ENCODE results near the gene ZNF438. TPM values are rescaled to one million over a fixed set of nuclear protein-coding genes. Genes with fewer than 3 reads are reported as not detected.
"Not testable (repeated sequence)": the region's sequence is repeated elsewhere in the genome, so short reads cannot be mapped to it uniquely, and the experiment has no call there.

Gene ZNF438
- total RNA-seq, 1 experiment from 2014 or later = 0.26 TPM

- DNase-seq = no peak
- no peaks in the 10 kb centered on the region for H3K36me3 ChIP-seq (ENCODE audit: insufficient read depth, low read length)
- H3K4me1 ChIP-seq (ENCODE audit: low read length) = no peaks in the 10 kb centered on the region
- H4K20me1 ChIP-seq (ENCODE audit: insufficient read depth, low read depth, low read length) = no peaks in the 10 kb centered on the region
- no peak overlapping the region for H3K4me2 ChIP-seq (ENCODE audit: low read depth, low read length, poor library complexity, severe bottlenecking)
- H3K9me2 ChIP-seq (replicated peaks; ENCODE audit: insufficient read depth, low read length) = no peaks in the 10 kb centered on the region
- no peak overlapping the region for H2AFZ ChIP-seq (ENCODE audit: low read length)
- no peaks in the 10 kb centered on the region for H3K9me3 ChIP-seq (ENCODE audit: low read length)
- H3K4me3 ChIP-seq (ENCODE audit: low read length) = no peak overlapping the region
- H3K9ac ChIP-seq (ENCODE audit: low read length) = no peak overlapping the region
- H3K79me2 ChIP-seq (ENCODE audit: low read length) = no peaks in the 10 kb centered on the region
- no peaks in the 10 kb centered on the region for H3K27me3 ChIP-seq (ENCODE audit: low read length)
- no peak overlapping the region for H3K27ac ChIP-seq (ENCODE audit: low read length)
Observed at GRCh38 chr10:30985512-30985911, 46.2 kb downstream of the ZNF438 start.

DNA sequence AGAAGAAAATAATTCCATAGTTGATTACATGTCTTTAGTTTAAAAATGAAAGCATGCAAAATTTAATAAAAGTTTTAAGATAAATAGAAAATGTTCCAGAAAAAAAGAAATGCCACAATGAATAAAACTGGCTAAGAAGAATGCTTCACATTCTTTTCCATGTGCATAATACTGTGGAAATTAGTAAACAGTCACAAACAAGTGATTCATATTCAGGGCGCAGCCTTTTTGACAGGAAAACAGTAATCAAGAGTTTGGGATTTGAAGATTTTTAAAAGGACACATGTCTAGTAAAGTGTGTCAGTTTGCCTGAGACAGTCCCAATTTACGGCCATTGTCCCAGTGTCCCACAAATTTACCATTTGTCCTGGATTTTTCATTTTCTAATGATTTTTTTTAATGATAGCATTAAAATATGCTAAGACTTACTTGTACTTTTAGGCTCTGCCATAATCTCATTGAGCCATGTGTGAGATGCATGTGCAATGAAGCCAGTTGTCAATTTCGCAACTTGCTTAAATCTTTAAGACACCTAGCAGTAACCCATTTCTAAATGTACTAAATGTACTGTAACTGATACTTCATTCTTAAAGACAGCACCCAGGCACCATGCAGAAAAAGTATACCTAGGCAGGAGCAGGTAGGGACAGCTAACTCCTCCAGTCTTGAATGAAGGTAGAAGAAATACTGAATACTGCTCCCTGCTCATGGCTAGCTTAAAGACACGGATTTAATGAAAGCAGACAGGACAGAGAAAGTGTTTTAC, 46.9 kb downstream of the ZNF438 start:
- no peak overlapping the region for H3K9ac ChIP-seq (ENCODE audit: low read length)
- H3K9me3 ChIP-seq (ENCODE audit: low read length) = no peaks in the 10 kb centered on the region
- H3K79me2 ChIP-seq (ENCODE audit: low read length) = no peaks in the 10 kb centered on the region
- no peaks in the 10 kb centered on the region for H4K20me1 ChIP-seq (ENCODE audit: insufficient read depth, low read depth, low read length)
- H3K36me3 ChIP-seq (ENCODE audit: insufficient read depth, low read length) = no peaks in the 10 kb centered on the region
- H3K4me3 ChIP-seq (ENCODE audit: low read length) = no peak overlapping the region
- H3K4me1 ChIP-seq (ENCODE audit: low read length) = no peaks in the 10 kb centered on the region
- H3K27ac ChIP-seq (ENCODE audit: low read length) = no peak overlapping the region
- no peak overlapping the region for H3K4me2 ChIP-seq (ENCODE audit: low read depth, low read length, poor library complexity, severe bottlenecking)
- no peaks in the 10 kb centered on the region for H3K9me2 ChIP-seq (replicated peaks; ENCODE audit: insufficient read depth, low read length)
- H2AFZ ChIP-seq (ENCODE audit: low read length) = no peak overlapping the region
- DNase-seq = no peak
- H3K27me3 ChIP-seq (ENCODE audit: low read length) = no peaks in the 10 kb centered on the region

DNA sequence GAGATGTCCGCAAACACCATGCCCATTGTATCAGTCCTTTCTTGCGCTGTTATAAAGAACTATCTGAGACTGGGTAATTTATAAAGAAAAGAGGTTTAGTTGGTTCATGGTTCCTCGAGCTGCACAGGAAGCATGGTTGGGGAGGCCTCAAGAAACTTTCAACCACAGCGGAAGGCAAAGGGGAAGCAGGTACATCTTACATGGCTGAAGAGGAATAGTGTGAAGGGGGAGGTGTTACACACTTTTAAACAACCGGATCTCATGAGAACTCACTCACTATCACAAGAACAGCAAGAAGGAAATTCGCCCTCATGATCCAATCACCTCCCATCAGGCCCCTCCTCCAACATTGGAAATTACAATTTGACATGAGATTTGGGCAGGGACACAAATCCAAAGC, 48.5 kb downstream of the ZNF438 start:
- H3K9me3 ChIP-seq (ENCODE audit: low read length); H2AFZ ChIP-seq (ENCODE audit: low read length); H3K4me3 ChIP-seq (ENCODE audit: low read length); H3K9me2 ChIP-seq (replicated peaks; ENCODE audit: insufficient read depth, low read length); H4K20me1 ChIP-seq (ENCODE audit: insufficient read depth, low read depth, low read length); H3K36me3 ChIP-seq (ENCODE audit: insufficient read depth, low read length); H3K27me3 ChIP-seq (ENCODE audit: low read length); H3K79me2 ChIP-seq (ENCODE audit: low read length); DNase-seq; H3K4me2 ChIP-seq (ENCODE audit: low read depth, low read length, poor library complexity, severe bottlenecking); H3K9ac ChIP-seq (ENCODE audit: low read length); H3K4me1 ChIP-seq (ENCODE audit: low read length); H3K27ac ChIP-seq (ENCODE audit: low read length): not testable (repeated sequence)

- H3K9ac ChIP-seq (ENCODE audit: low read length) = no peak overlapping the region
- no peak for DNase-seq
- H3K27me3 ChIP-seq (ENCODE audit: low read length) = no peaks in the 10 kb centered on the region
- no peak overlapping the region for H3K4me2 ChIP-seq (ENCODE audit: low read depth, low read length, poor library complexity, severe bottlenecking)
- no peaks in the 10 kb centered on the region for H3K36me3 ChIP-seq (ENCODE audit: insufficient read depth, low read length)
- H2AFZ ChIP-seq (ENCODE audit: low read length) = no peak overlapping the region
- H4K20me1 ChIP-seq (ENCODE audit: insufficient read depth, low read depth, low read length) = no peaks in the 10 kb centered on the region
- no peaks in the 10 kb centered on the region for H3K79me2 ChIP-seq (ENCODE audit: low read length)
- H3K9me3 ChIP-seq (ENCODE audit: low read length) = no peaks in the 10 kb centered on the region
- H3K9me2 ChIP-seq (replicated peaks; ENCODE audit: insufficient read depth, low read length) = no peaks in the 10 kb centered on the region
- no peaks in the 10 kb centered on the region for H3K4me1 ChIP-seq (ENCODE audit: low read length)
- no peak overlapping the region for H3K27ac ChIP-seq (ENCODE audit: low read length)
- no peak overlapping the region for H3K4me3 ChIP-seq (ENCODE audit: low read length)
Observed at GRCh38 chr10:30980951-30981616, 50.6 kb downstream of the ZNF438 start.

DNA sequence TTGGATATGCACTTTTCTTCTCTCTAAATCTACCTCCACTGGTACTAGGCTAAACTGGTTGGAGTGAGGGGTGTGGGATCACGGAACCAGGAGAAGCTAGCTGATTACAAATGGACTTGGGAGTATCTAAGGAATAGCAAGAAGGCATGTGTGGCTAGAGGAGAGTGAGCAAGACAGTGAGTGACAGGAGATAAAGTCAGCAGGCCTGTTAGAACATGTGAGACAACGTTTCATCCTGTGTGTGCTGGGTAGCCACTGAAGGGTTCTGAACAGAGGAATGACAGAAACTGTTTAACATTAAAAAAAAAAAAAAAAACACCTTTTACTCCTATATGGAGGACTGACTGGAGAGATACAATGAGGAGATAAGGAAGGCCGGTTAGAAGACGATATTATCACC, 51.7 kb downstream of the ZNF438 start:
- H3K4me1 ChIP-seq (ENCODE audit: low read length) = no peaks in the 10 kb centered on the region
- DNase-seq = no peak
- H3K79me2 ChIP-seq (ENCODE audit: low read length) = no peaks in the 10 kb centered on the region
- no peaks in the 10 kb centered on the region for H3K9me3 ChIP-seq (ENCODE audit: low read length)
- no peak overlapping the region for H3K27ac ChIP-seq (ENCODE audit: low read length)
- no peaks in the 10 kb centered on the region for H4K20me1 ChIP-seq (ENCODE audit: insufficient read depth, low read depth, low read length)
- H3K36me3 ChIP-seq (ENCODE audit: insufficient read depth, low read length) = no peaks in the 10 kb centered on the region
- no peak overlapping the region for H3K4me3 ChIP-seq (ENCODE audit: low read length)
- H3K4me2 ChIP-seq (ENCODE audit: low read depth, low read length, poor library complexity, severe bottlenecking) = no peak overlapping the region
- H2AFZ ChIP-seq (ENCODE audit: low read length) = no peak overlapping the region
- no peaks in the 10 kb centered on the region for H3K27me3 ChIP-seq (ENCODE audit: low read length)
- no peaks in the 10 kb centered on the region for H3K9me2 ChIP-seq (replicated peaks; ENCODE audit: insufficient read depth, low read length)
- no peak overlapping the region for H3K9ac ChIP-seq (ENCODE audit: low read length)

GRCh38 chr10:30978843-30979242, 52.8 kb downstream of the ZNF438 start:
- no peaks in the 10 kb centered on the region for H3K9me2 ChIP-seq (replicated peaks; ENCODE audit: insufficient read depth, low read length)
- H2AFZ ChIP-seq (ENCODE audit: low read length) = no peak overlapping the region
- no peaks in the 10 kb centered on the region for H3K36me3 ChIP-seq (ENCODE audit: insufficient read depth, low read length)
- H3K4me3 ChIP-seq (ENCODE audit: low read length) = no peak overlapping the region
- no peak for DNase-seq
- H3K9ac ChIP-seq (ENCODE audit: low read length) = no peak overlapping the region
- no peaks in the 10 kb centered on the region for H3K27me3 ChIP-seq (ENCODE audit: low read length)
- H3K4me2 ChIP-seq (ENCODE audit: low read depth, low read length, poor library complexity, severe bottlenecking) = no peak overlapping the region
- H3K9me3 ChIP-seq (ENCODE audit: low read length) = no peaks in the 10 kb centered on the region
- H4K20me1 ChIP-seq (ENCODE audit: insufficient read depth, low read depth, low read length) = no peaks in the 10 kb centered on the region
- H3K27ac ChIP-seq (ENCODE audit: low read length) = no peak overlapping the region
- H3K4me1 ChIP-seq (ENCODE audit: low read length) = no peaks in the 10 kb centered on the region
- no peaks in the 10 kb centered on the region for H3K79me2 ChIP-seq (ENCODE audit: low read length)

DNA sequence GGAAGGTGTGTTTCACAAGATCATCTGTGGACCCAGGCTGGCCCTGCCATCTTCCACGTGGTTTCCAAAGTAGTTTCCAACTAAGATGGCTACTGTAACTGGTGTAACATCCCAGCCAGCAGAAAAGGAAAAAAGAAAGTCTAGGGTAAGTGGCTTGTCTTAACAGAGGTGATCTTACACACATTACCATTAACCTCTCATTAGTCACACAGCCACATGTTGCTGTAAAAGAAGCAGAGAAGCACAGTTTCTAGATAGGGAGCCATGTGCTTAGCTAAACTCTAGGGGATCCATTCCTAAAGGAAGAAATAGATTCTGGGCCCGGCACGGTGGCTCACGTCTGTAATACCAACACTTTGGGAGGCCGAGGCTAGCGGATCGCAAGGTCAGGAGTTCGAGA, 54.3 kb downstream of the ZNF438 start:
- DNase-seq = no peak
- no peaks in the 10 kb centered on the region for H3K9me3 ChIP-seq (ENCODE audit: low read length)
- no peaks in the 10 kb centered on the region for H3K4me1 ChIP-seq (ENCODE audit: low read length)

DNA sequence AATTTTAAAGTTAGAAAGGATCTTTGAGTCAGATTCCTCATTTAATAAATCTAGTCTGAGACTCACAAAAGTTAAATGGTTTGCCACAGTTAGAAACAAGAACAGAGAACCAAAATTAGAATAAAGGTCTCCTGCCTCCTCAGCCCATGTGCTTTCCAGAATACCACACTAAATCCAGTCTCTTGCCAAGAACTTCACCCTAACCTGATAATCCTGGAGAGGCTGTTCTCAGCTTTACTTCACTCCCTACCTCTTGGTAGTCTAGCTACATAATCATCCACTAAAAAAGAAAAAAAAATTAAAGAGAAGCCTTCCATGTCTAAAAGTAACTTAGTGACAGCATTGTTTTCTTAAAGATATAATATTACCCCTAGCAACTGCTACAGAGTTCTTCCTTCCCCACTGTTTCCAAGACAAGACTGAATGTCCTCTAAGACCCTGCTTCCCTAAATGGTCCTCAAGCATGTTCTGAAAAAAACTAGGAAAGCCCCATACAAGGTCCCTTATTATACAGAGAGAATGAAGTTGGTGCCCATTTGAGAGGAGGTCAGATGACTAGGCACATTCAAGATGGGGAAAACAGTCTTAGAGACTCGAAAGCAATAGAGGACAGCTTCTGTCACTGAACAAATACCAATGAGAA, 56.8 kb downstream of the ZNF438 start:
- no peak overlapping the region for H3K9ac ChIP-seq (ENCODE audit: low read length)
- no peaks in the 10 kb centered on the region for H3K9me3 ChIP-seq (ENCODE audit: low read length)
- H4K20me1 ChIP-seq (ENCODE audit: insufficient read depth, low read depth, low read length) = no peaks in the 10 kb centered on the region
- H3K9me2 ChIP-seq (replicated peaks; ENCODE audit: insufficient read depth, low read length) = no peaks in the 10 kb centered on the region
- H2AFZ ChIP-seq (ENCODE audit: low read length) = no peak overlapping the region
- no peaks in the 10 kb centered on the region for H3K79me2 ChIP-seq (ENCODE audit: low read length)
- no peak overlapping the region for H3K4me3 ChIP-seq (ENCODE audit: low read length)
- no peaks in the 10 kb centered on the region for H3K36me3 ChIP-seq (ENCODE audit: insufficient read depth, low read length)
- no peak for DNase-seq
- no peaks in the 10 kb centered on the region for H3K4me1 ChIP-seq (ENCODE audit: low read length)
- H3K4me2 ChIP-seq (ENCODE audit: low read depth, low read length, poor library complexity, severe bottlenecking) = no peak overlapping the region
- no peak overlapping the region for H3K27ac ChIP-seq (ENCODE audit: low read length)
- no peaks in the 10 kb centered on the region for H3K27me3 ChIP-seq (ENCODE audit: low read length)

More for the DNA sequence above, 54.3 kb downstream of the ZNF438 start:
- no peak overlapping the region for H3K4me2 ChIP-seq (ENCODE audit: low read depth, low read length, poor library complexity, severe bottlenecking)
- H3K4me3 ChIP-seq (ENCODE audit: low read length) = no peak overlapping the region
- H3K79me2 ChIP-seq (ENCODE audit: low read length) = no peaks in the 10 kb centered on the region
- H3K9me2 ChIP-seq (replicated peaks; ENCODE audit: insufficient read depth, low read length) = no peaks in the 10 kb centered on the region
- H4K20me1 ChIP-seq (ENCODE audit: insufficient read depth, low read depth, low read length) = no peaks in the 10 kb centered on the region
- H3K36me3 ChIP-seq (ENCODE audit: insufficient read depth, low read length) = no peaks in the 10 kb centered on the region
- H3K9ac ChIP-seq (ENCODE audit: low read length) = no peak overlapping the region
- no peaks in the 10 kb centered on the region for H3K27me3 ChIP-seq (ENCODE audit: low read length)
- no peak overlapping the region for H3K27ac ChIP-seq (ENCODE audit: low read length)
- no peak overlapping the region for H2AFZ ChIP-seq (ENCODE audit: low read length)
